Measurements from ENCODE around the gene FAF2.

- TF ChIP-seq POLR2A (IDR thresholded peaks at IDR 0.05; ENCODE audit: low read length) (no peak), CTCF (IDR thresholded peaks at IDR 0.05) (no peak), USF2 (IDR thresholded peaks at IDR 0.05) (no peak), EP300 (IDR thresholded peaks at IDR 0.05) (no peak), RARB (CRISPR knock-in tag; IDR thresholded peaks at IDR 0.05) (no peak), RNF2 (IDR thresholded peaks at IDR 0.05; ENCODE audit: borderline replicate concordance, low read depth) (no peak), REST (IDR thresholded peaks at IDR 0.05) (no peak), MAFK (IDR thresholded peaks at IDR 0.05; ENCODE audit: partially characterized antibody) (no peak), CEBPB (IDR thresholded peaks at IDR 0.05) (no peak), FOSL2 (IDR thresholded peaks at IDR 0.05) (no peak), FOSL2 (CRISPR knock-in tag; IDR thresholded peaks at IDR 0.05) (no peak), RCOR1 (IDR thresholded peaks at IDR 0.05; ENCODE audit: low read depth, low read length) (no peak), MAX (IDR thresholded peaks at IDR 0.05) (no peak), JUN (IDR thresholded peaks at IDR 0.05) (no peak)
Observed at GRCh38 chr5:176425138-176425537, 23.0 kb upstream of the FAF2 start.
